HL-60 (cell line): ENCODE data around the gene CYSTM1.

Experiments used
- DNase-seq, 2 experiments: peaks; one replicate each; pipeline ENCODE4 v3.0.0-alpha.2; 2010 to 2020; ENCODE audit warnings: low read depth in 1 of 2, low spot score in 1 of 2
- H3K27ac ChIP-seq: fragments of 250-450 bp; sonication (Bioruptor Pico); replicated peaks from 2 replicates; pipeline ENCODE4 v1.5.1; 2020; ENCODE audit warnings: mild to moderate bottlenecking, moderate library complexity
- H3K27me3 ChIP-seq: fragments of 250-450 bp; sonication (Bioruptor Pico); 2 replicates; pipeline ENCODE4 v1.5.1; 2021; ENCODE audit warnings: mild to moderate bottlenecking, moderate library complexity; ENCODE audit not compliant: insufficient read depth, poor library complexity, severe bottlenecking
- H3K4me3 ChIP-seq: replicated peaks from 2 replicates; pipeline ENCODE4 v1.5.1; 2011; ENCODE audit warnings: mild to moderate bottlenecking, control low read depth, low read length; ENCODE audit not compliant: insufficient read depth
- CTCF ChIP-seq: IDR thresholded peaks from one replicate; pipeline ENCODE4 v1.5.1; 2011; ENCODE audit warnings: low read length, control low read depth, inconsistent platforms; ENCODE audit not compliant: insufficient read depth
- GABPA ChIP-seq: IDR thresholded peaks from 2 replicates; pipeline ENCODE4 v1.6.1; 2012; ENCODE audit warnings: low read depth
- POLR2AphosphoS5 ChIP-seq: IDR thresholded peaks from 2 replicates; pipeline ENCODE4 v1.6.1; 2012; ENCODE audit warnings: low read depth
- REST ChIP-seq: IDR thresholded peaks from 2 replicates; pipeline ENCODE4 v1.6.1; 2012; ENCODE audit warnings: low read depth; ENCODE audit not compliant: insufficient replicate concordance
- SPI1 ChIP-seq: IDR thresholded peaks from 2 replicates; pipeline ENCODE4 v1.6.1; 2012; ENCODE audit warnings: low read depth, mild to moderate bottlenecking, borderline replicate concordance

CYSTM1 gene

GRCh38 chr5:140181002-140181483, 6.1 kb downstream of the CYSTM1 start:
- no peaks in the 10 kb centered on the region for H3K27me3 ChIP-seq
- no peak for DNase-seq
- H3K27ac ChIP-seq: no peak overlapping the region
- TF ChIP-seq CTCF (no peak), POLR2AphosphoS5 (no peak), SPI1 (no peak), GABPA (no peak), REST (no peak)
- no peak overlapping the region for H3K4me3 ChIP-seq

GRCh38 chr5:140181525-140181924, 6.5 kb downstream of the CYSTM1 start:
- H3K4me3 ChIP-seq: no peak overlapping the region
- H3K27me3 ChIP-seq: no peaks in the 10 kb centered on the region
- H3K27ac ChIP-seq: no peak overlapping the region
- TF ChIP-seq CTCF (no peak), REST (no peak), SPI1 (no peak), GABPA (no peak), POLR2AphosphoS5 (no peak)
- DNase-seq: no peak

- DNase-seq: no peak
- no peak overlapping the region for H3K27ac ChIP-seq
- TF ChIP-seq CTCF: no peak
- TF ChIP-seq SPI1: no peak
- TF ChIP-seq POLR2AphosphoS5: no peak
- TF ChIP-seq GABPA: no peak
- TF ChIP-seq REST: no peak
Measured at GRCh38 chr5:140182075-140182711, 7.2 kb downstream of the CYSTM1 start.

More at GRCh38 chr5:140182075-140182711, 7.2 kb downstream of the CYSTM1 start:
- Histone ChIP-seq H3K27me3 (no peaks in the 10 kb centered on the region), H3K4me3 (no peak overlapping the region)
